Thoracic aorta (tissue), 2 donors: ENCODE data around the gene ZNF76. TPM values are rescaled to one million over a fixed set of nuclear protein-coding genes. Genes with fewer than 3 reads are reported as not detected.

Experiments
- ATAC-seq: fragments of 150-250 bp; one replicate; pipeline ENCODE4 v1.8.0; 2017; ENCODE audit warnings: low read depth; ENCODE audit not compliant: insufficient number of reproducible peaks, low FRiP score
- DNase-seq: peaks from one replicate; pipeline ENCODE4 v3.0.0-alpha.2; 2020; ENCODE audit warnings: low spot score
- H3K27ac ChIP-seq, 2 donors: fragments of 200-600 bp; sonication (generic); 1 replicate in 1 of 2; 2 replicates in 1 of 2; pipeline ENCODE4 v1.5.1; 2016; ENCODE audit warnings: mild to moderate bottlenecking in 2 of 2, moderate library complexity in 2 of 2
- H3K27me3 ChIP-seq: fragments of 200-600 bp; sonication (generic); replicated peaks from 2 replicates; pipeline ENCODE4 v1.6.0; 2016; ENCODE audit warnings: mild to moderate bottlenecking; ENCODE audit not compliant: insufficient read depth
- H3K36me3 ChIP-seq: fragments of 200-600 bp; sonication (generic); one replicate; pipeline ENCODE4 v1.5.1; 2016
- H3K4me1 ChIP-seq, 2 donors: fragments of 200-600 bp; sonication (generic); 1 replicate in 1 of 2; 2 replicates in 1 of 2; pipeline versions ENCODE4 v1.5.1 to v1.6.0; 2016; ENCODE audit warnings: low read depth in 2 of 2, mild to moderate bottlenecking in 1 of 2; ENCODE audit not compliant: control insufficient read depth in 1 of 2
- H3K4me3 ChIP-seq: fragments of 200-600 bp; sonication (generic); 2 replicates; pipeline ENCODE4 v1.5.1; 2016; ENCODE audit warnings: mild to moderate bottlenecking
- H3K9me3 ChIP-seq: fragments of 200-600 bp; sonication (generic); 2 replicates; pipeline ENCODE4 v1.5.1; 2016
- CTCF ChIP-seq: fragments of 200-600 bp; sonication (generic); IDR thresholded peaks from one replicate; pipeline ENCODE4 v1.5.1; 2019; ENCODE audit warnings: antibody characterized with exemption
- total RNA-seq, 2 donors: library from RNA; depleted of rRNA; stranded (reverse); fragments of >200 nt; gene quantifications; one replicate each; pipeline versions ENCODE4 v1.1.0 to v1.2.3, GENCODE V29; 2016

The ZNF76 gene
- total RNA-seq, 2 donors from 2014 or later = 46.8 to 47.0 TPM

- H3K4me3 ChIP-seq = no peak overlapping the region
- H3K4me1 ChIP-seq = peaks cover 18 to 77% of the 10 kb centered on the region in 2 donors
- no peaks in the 10 kb centered on the region for H3K27me3 ChIP-seq
- no peaks in the 10 kb centered on the region for H3K9me3 ChIP-seq
- DNase-seq (no peak), ATAC-seq (no peak)
- peaks cover 27% of the 10 kb centered on the region for H3K36me3 ChIP-seq
- TF ChIP-seq CTCF = no peak
- H3K27ac ChIP-seq = peak overlapping the region; percentile 84 to 86
These were observed 23.3 kb upstream of the ZNF76 start for GRCh38 chr6:35236223-35236622.

GRCh38 chr6:35237476-35237875 lies 22.1 kb upstream of the ZNF76 start:
- ATAC-seq = no peak
- peak overlapping the region; percentile 84 to 86 for H3K27ac ChIP-seq

GRCh38 chr6:35238843-35239289 lies 20.7 kb upstream of the ZNF76 start:
- DNase-seq (peak; percentile 49), ATAC-seq (peak; percentile 22)
- no peak for TF ChIP-seq CTCF
- H3K27me3 ChIP-seq = no peaks in the 10 kb centered on the region
- H3K36me3 ChIP-seq = peaks cover 42% of the 10 kb centered on the region
- H3K9me3 ChIP-seq = no peaks in the 10 kb centered on the region
- peaks cover 17 to 61% of the 10 kb centered on the region in 2 donors for H3K4me1 ChIP-seq
- peak overlapping the region; percentile 34 for H3K4me3 ChIP-seq
- peak overlapping the region; percentile 84 to 86 for H3K27ac ChIP-seq

More at GRCh38 chr6:35237476-35237875, 22.1 kb upstream of the ZNF76 start:
- Histone ChIP-seq H3K4me1 (peaks cover 17 to 64% of the 10 kb centered on the region in 2 donors), H3K4me3 (no peak overlapping the region), H3K27me3 (no peaks in the 10 kb centered on the region), H3K9me3 (no peaks in the 10 kb centered on the region), H3K36me3 (peaks cover 38% of the 10 kb centered on the region)
- TF ChIP-seq CTCF = no peak
- DNase-seq = no peak

- H3K4me3 ChIP-seq = peak overlapping the region; percentile 34
- ATAC-seq (no peak), DNase-seq (no peak)
- TF ChIP-seq CTCF = no peak
- peaks cover 44% of the 10 kb centered on the region for H3K36me3 ChIP-seq
- no peaks in the 10 kb centered on the region for H3K9me3 ChIP-seq
- H3K27ac ChIP-seq = peak overlapping the region; percentile 84 to 86
- H3K4me1 ChIP-seq = peaks cover 17 to 54% of the 10 kb centered on the region in 2 donors
- H3K27me3 ChIP-seq = no peaks in the 10 kb centered on the region
These were observed 20.0 kb upstream of the ZNF76 start for GRCh38 chr6:35239581-35239980.

GRCh38 chr6:35240838-35241801 lies 18.4 kb upstream of the ZNF76 start:
- peaks cover 17 to 50% of the 10 kb centered on the region in 2 donors for H3K4me1 ChIP-seq
- peak; percentile 94 for TF ChIP-seq CTCF
- H3K27ac ChIP-seq = peak overlapping the region; percentile 84 to 86
- ATAC-seq = no peak
- H3K9me3 ChIP-seq = no peaks in the 10 kb centered on the region
- H3K36me3 ChIP-seq = peaks cover 47% of the 10 kb centered on the region
- no peak overlapping the region for H3K4me3 ChIP-seq
- no peaks in the 10 kb centered on the region for H3K27me3 ChIP-seq
- DNase-seq = peak; percentile 37
